Stimulated activated naive B cell treated with anti-CD40 and anti-IgM and Interleukin-4, amounts not matched to agents 10 μg/mL and 1 μg/mL and 100 μg/mL, for 72 hours (primary cell): ENCODE data around the gene GMCL2.

Experiments
- ATAC-seq, 2 donors: fragments of 150-1000 bp; cut with Tn5 transposase; replicated peaks; 2 replicates each; pipeline ENCODE4 v1.10.0; 2021; ENCODE audit warnings: moderate library complexity in 1 of 2
- DNase-seq: peaks from one replicate; pipeline ENCODE4 v3.0.0; 2021
- H3K27ac Mint-ChIP-seq: one replicate; pipeline ENCODE4 v1.8.0; 2022; ENCODE audit warnings: mild to moderate bottlenecking, mixed read lengths
- H3K27me3 Mint-ChIP-seq, 2 donors: one replicate each; pipeline ENCODE4 v1.8.0; 2022; ENCODE audit warnings: mixed read lengths in 2 of 2
- H3K36me3 Mint-ChIP-seq, 2 donors: one replicate each; pipeline ENCODE4 v1.8.0; 2022; ENCODE audit warnings: mixed read lengths in 2 of 2, mild to moderate bottlenecking in 1 of 2
- H3K4me1 Mint-ChIP-seq, 2 donors: one replicate each; pipeline ENCODE4 v1.8.0; 2022; ENCODE audit warnings: mixed read lengths in 2 of 2, mild to moderate bottlenecking in 1 of 2
- H3K4me3 Mint-ChIP-seq, 2 donors: one replicate each; pipeline ENCODE4 v1.8.0; 2022; ENCODE audit warnings: mild to moderate bottlenecking in 2 of 2, mixed read lengths in 2 of 2, moderate library complexity in 1 of 2
- H3K9me3 Mint-ChIP-seq, 2 donors: one replicate each; pipeline ENCODE4 v1.8.0; 2022; ENCODE audit warnings: mixed read lengths in 2 of 2, mild to moderate bottlenecking in 1 of 2

Gene GMCL2

GRCh38 chr5:178143246-178143645 lies 43.9 kb downstream of the GMCL2 start:
- no peak for ATAC-seq
- Mint-ChIP-seq H3K4me3 (no peak overlapping the region), H3K4me1 (peaks cover 16 to 17% of the 10 kb centered on the region in 2 donors), H3K27me3 (no peaks in the 10 kb centered on the region), H3K36me3 (peaks cover 30 to 53% of the 10 kb centered on the region in 2 donors), H3K27ac (no peak overlapping the region), H3K9me3 (no peaks in the 10 kb centered on the region)
- DNase-seq, result no peak

GRCh38 chr5:178142642-178143041 lies 44.5 kb downstream of the GMCL2 start:
- H3K36me3 Mint-ChIP-seq, result peaks cover 27 to 51% of the 10 kb centered on the region in 2 donors
- DNase-seq (no peak), ATAC-seq (no peak)
- H3K9me3 Mint-ChIP-seq, result no peaks in the 10 kb centered on the region
- H3K4me3 Mint-ChIP-seq, result no peak overlapping the region
- H3K27me3 Mint-ChIP-seq, result no peaks in the 10 kb centered on the region
- peaks cover 12 to 14% of the 10 kb centered on the region in 2 donors for H3K4me1 Mint-ChIP-seq
- H3K27ac Mint-ChIP-seq, result peak overlapping the region; percentile 20

GRCh38 chr5:178141550-178141949 lies 45.6 kb downstream of the GMCL2 start:
- no peak for ATAC-seq
- H3K9me3 Mint-ChIP-seq, result no peaks in the 10 kb centered on the region
- H3K27me3 Mint-ChIP-seq, result no peaks in the 10 kb centered on the region
- no peak overlapping the region for H3K27ac Mint-ChIP-seq
- no peak overlapping the region for H3K4me3 Mint-ChIP-seq
- H3K4me1 Mint-ChIP-seq, result peaks cover 10 to 12% of the 10 kb centered on the region in 2 donors
- no peak for DNase-seq
- peaks cover 24 to 45% of the 10 kb centered on the region in 2 donors for H3K36me3 Mint-ChIP-seq

- Mint-ChIP-seq H3K36me3 (peaks cover 21 to 50% of the 10 kb centered on the region in 2 donors), H3K27ac (no peak overlapping the region), H3K4me1 (peaks cover 13 to 16% of the 10 kb centered on the region in 2 donors)
Measured at GRCh38 chr5:178137991-178138390, 49.2 kb downstream of the GMCL2 start.

GRCh38 chr5:178136990-178137389 lies 50.2 kb downstream of the GMCL2 start:
- H3K9me3 Mint-ChIP-seq, result no peaks in the 10 kb centered on the region
- no peak for ATAC-seq
- H3K27ac Mint-ChIP-seq, result peak overlapping the region; percentile 10
- no peak for DNase-seq
- peaks cover 17 to 19% of the 10 kb centered on the region in 2 donors for H3K4me1 Mint-ChIP-seq
- peaks cover 21 to 45% of the 10 kb centered on the region in 2 donors for H3K36me3 Mint-ChIP-seq
- no peaks in the 10 kb centered on the region for H3K27me3 Mint-ChIP-seq
- no peak overlapping the region for H3K4me3 Mint-ChIP-seq

More at GRCh38 chr5:178137991-178138390, 49.2 kb downstream of the GMCL2 start:
- no peak overlapping the region for H3K4me3 Mint-ChIP-seq
- no peaks in the 10 kb centered on the region for H3K27me3 Mint-ChIP-seq
- ATAC-seq (no peak), DNase-seq (no peak)
- H3K9me3 Mint-ChIP-seq, result no peaks in the 10 kb centered on the region
